Erythroblast (primary cell): ENCODE measurements around the gene CTPS1.

ENCODE experiments used
- GATA1 ChIP-seq: IDR thresholded peaks from 2 replicates; pipeline ENCODE4 v1.6.1; 2011; ENCODE audit warnings: low read depth, mild to moderate bottlenecking, control low read depth, low read length, moderate library complexity
- POLR2A ChIP-seq: IDR thresholded peaks from 2 replicates; pipeline ENCODE4 v1.6.1; 2011; ENCODE audit warnings: mild to moderate bottlenecking, low read length

- no peak for TF ChIP-seq GATA1
- no peak for TF ChIP-seq POLR2A
Measured at GRCh38 chr1:41025979-41026819, 46.7 kb downstream of the CTPS1 start.
